Breast epithelium (tissue), 4 donors: ENCODE data around the gene DYSF. TPM values are rescaled to one million over a fixed set of nuclear protein-coding genes. Genes with fewer than 3 reads are reported as not detected.
A peak's percentile ranks its signal among the peaks of the same experiment; 100 is the strongest.

ENCODE experiments used
- DNase-seq, 2 donors: peaks; one replicate each; pipeline ENCODE4 v3.0.0-alpha.2; 2019; ENCODE audit warnings: low spot score in 2 of 2
- H3K27ac ChIP-seq, 2 donors: fragments of 200-600 bp; sonication (generic) in 1 of 2; one replicate each; pipeline ENCODE4 v1.5.1; 2016 to 2019; ENCODE audit warnings: mild to moderate bottlenecking in 1 of 2
- H3K27me3 ChIP-seq, 2 donors: fragments of 200-600 bp; sonication (generic) in 1 of 2; one replicate each; pipeline versions ENCODE4 v1.5.1 to v1.6.0; 2017 to 2019; ENCODE audit warnings: control low read depth in 1 of 2, mild to moderate bottlenecking in 1 of 2
- H3K36me3 ChIP-seq: fragments of 200-600 bp; one replicate; pipeline ENCODE4 v1.5.1; 2019
- H3K4me1 ChIP-seq, 2 donors: fragments of 200-600 bp; sonication (generic); one replicate each; pipeline ENCODE4 v1.5.1; 2016 to 2019; ENCODE audit warnings: control low read depth in 1 of 2
- H3K4me3 ChIP-seq, 3 donors: fragments of 200-600 bp; sonication (generic); 1 replicate in 2 of 3; 2 replicates in 1 of 3; pipeline ENCODE4 v1.5.1; 2016 to 2019; ENCODE audit warnings: mild to moderate bottlenecking in 3 of 3, moderate library complexity in 2 of 3
- H3K9me3 ChIP-seq, 2 donors: fragments of 200-600 bp; sonication (generic) in 1 of 2; one replicate each; pipeline ENCODE4 v1.5.1; 2016 to 2019; ENCODE audit warnings: control low read depth in 1 of 2
- POLR2A ChIP-seq: fragments of 450-650 bp; IDR thresholded peaks from one replicate; pipeline ENCODE4 v1.6.1; 2016; ENCODE audit warnings: antibody characterized with exemption, mild to moderate bottlenecking, moderate library complexity
- POLR2AphosphoS5 ChIP-seq, 3 donors: sonication (generic); formaldehyde crosslinking; IDR thresholded peaks; one replicate each; pipeline ENCODE4 v1.6.1; 2017; ENCODE audit warnings: antibody characterized with exemption in 3 of 3
- intact Hi-C: fragments of 100-400 bp; cut with DNase I; formaldehyde crosslinking; loops from one replicate; pipeline ENCODE4 v1.15.1; 2023; ENCODE audit warnings: low total_unique reads
- total RNA-seq, 3 donors: library from RNA; depleted of rRNA; stranded (reverse); fragments of >200 nt; gene quantifications; one replicate each; pipeline ENCODE4 v1.1.0, GENCODE V29; 2016
- TF ChIP-seq, protein P1 (sequence below), 3 donors: fragments of 450-650 bp; IDR thresholded peaks; one replicate each; pipeline ENCODE4 v1.5.1; 2016 to 2017; ENCODE audit warnings: antibody characterized with exemption in 3 of 3, mild to moderate bottlenecking in 3 of 3, moderate library complexity in 3 of 3

Gene DYSF
- total RNA-seq, 3 donors from 2014 or later: 3.0 to 15.7 (median 4.8) TPM

DNA sequence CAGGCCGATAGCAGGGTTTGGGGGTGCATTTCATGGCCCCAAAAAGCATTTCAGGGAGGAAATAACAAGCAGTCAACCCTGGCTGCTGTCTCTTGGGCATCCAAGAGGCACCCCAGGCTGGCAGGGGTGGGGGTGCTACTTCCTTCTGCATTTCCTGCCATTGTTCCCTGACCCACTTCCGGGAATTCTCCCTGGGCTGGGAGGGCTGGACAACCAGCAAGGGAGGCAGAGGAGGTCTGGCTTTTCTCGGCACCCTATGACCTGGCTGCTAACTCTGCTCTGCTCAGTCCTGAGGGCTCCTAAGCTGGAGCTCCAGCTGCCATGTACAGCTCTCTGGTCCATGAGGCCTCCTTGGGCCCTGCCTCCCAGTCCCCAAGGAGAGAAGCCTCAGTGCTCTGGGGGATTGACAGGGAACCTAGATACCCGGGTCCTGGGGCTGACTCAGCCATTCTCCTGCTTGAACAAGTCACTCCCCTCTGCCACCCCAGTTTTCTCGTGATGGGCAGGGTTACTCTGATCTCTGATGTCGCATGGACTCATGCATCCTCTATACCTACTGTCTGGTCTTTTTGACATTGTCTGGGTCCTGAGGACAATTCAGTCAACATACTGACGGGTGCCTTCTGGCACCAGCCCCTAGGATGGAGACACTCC, 47.2 kb downstream of the DYSF start:
- Histone ChIP-seq H3K4me3 (no peak overlapping the region), H3K9me3 (no peaks in the 10 kb centered on the region), H3K27me3 (no peaks in the 10 kb centered on the region), H3K4me1 (no peaks in the 10 kb centered on the region), H3K27ac (peak overlapping the region in 1 of 2 donors; percentile 61), H3K36me3 (no peaks in the 10 kb centered on the region)
- intact Hi-C loops: loop anchor here (10.0 kb wide), 1 partner anchor 206 kb away; no protein-coding TSS in a partner anchor
- TF ChIP-seq POLR2A (no peak), POLR2AphosphoS5 (IDR thresholded peaks at IDR 0.05) (peak in 1 of 3 donors; percentile 55)
- TF ChIP-seq, protein P1, sequence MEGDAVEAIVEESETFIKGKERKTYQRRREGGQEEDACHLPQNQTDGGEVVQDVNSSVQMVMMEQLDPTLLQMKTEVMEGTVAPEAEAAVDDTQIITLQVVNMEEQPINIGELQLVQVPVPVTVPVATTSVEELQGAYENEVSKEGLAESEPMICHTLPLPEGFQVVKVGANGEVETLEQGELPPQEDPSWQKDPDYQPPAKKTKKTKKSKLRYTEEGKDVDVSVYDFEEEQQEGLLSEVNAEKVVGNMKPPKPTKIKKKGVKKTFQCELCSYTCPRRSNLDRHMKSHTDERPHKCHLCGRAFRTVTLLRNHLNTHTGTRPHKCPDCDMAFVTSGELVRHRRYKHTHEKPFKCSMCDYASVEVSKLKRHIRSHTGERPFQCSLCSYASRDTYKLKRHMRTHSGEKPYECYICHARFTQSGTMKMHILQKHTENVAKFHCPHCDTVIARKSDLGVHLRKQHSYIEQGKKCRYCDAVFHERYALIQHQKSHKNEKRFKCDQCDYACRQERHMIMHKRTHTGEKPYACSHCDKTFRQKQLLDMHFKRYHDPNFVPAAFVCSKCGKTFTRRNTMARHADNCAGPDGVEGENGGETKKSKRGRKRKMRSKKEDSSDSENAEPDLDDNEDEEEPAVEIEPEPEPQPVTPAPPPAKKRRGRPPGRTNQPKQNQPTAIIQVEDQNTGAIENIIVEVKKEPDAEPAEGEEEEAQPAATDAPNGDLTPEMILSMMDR (IDR thresholded peaks at IDR 0.05): no peak
- DNase-seq: no peak

GRCh38 chr2:71502941-71503738, 49.8 kb downstream of the DYSF start:
- no peak for DNase-seq
- TF ChIP-seq POLR2AphosphoS5 (IDR thresholded peaks at IDR 0.05) (no peak), POLR2A (no peak)
- TF ChIP-seq, protein P1 (IDR thresholded peaks at IDR 0.05): no peak
- no peaks in the 10 kb centered on the region for H3K36me3 ChIP-seq
- no peak overlapping the region for H3K4me3 ChIP-seq
- intact Hi-C loops: loop anchor here (10.0 kb wide), 1 partner anchor 208 kb away; no protein-coding TSS in a partner anchor
- peak overlapping the region in 1 of 2 donors; percentile 72 for H3K27ac ChIP-seq
- H3K4me1 ChIP-seq: no peaks in the 10 kb centered on the region
- no peaks in the 10 kb centered on the region for H3K9me3 ChIP-seq
- no peaks in the 10 kb centered on the region for H3K27me3 ChIP-seq

DNA sequence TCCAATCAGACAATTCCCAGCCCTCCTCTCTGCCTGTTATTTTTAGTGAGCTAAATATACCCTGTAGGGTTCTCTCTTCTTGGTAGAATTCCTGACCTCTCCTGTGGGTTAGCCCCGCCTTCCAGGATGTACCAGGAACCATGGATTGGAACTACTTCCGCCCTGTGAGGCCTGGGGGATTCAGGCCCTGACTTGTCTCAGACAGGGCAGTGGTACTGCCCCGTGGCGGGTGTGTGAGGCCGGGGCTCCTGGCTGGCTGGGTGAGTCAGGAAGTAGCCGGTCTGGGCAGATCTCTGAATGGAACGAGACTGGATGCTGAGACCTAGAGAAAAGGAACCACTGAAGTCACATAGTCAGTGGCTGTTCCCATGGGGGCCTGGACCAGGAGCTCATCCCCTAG, 50.5 kb downstream of the DYSF start:
- no peak for DNase-seq
- Histone ChIP-seq H3K27ac (peak overlapping the region in 1 of 2 donors; percentile 72), H3K27me3 (no peaks in the 10 kb centered on the region), H3K4me3 (no peak overlapping the region), H3K9me3 (no peaks in the 10 kb centered on the region), H3K36me3 (no peaks in the 10 kb centered on the region), H3K4me1 (no peaks in the 10 kb centered on the region)
- TF ChIP-seq, protein P1 (IDR thresholded peaks at IDR 0.05): no peak
- TF ChIP-seq POLR2AphosphoS5 (IDR thresholded peaks at IDR 0.05): no peak
- no peak for TF ChIP-seq POLR2A
- intact Hi-C loops: loop anchor here (10.0 kb wide), 1 partner anchor 209 kb away; no protein-coding TSS in a partner anchor

- Histone ChIP-seq H3K27me3 (no peaks in the 10 kb centered on the region), H3K36me3 (no peaks in the 10 kb centered on the region), H3K4me3 (no peak overlapping the region), H3K27ac (no peak overlapping the region), H3K4me1 (no peaks in the 10 kb centered on the region), H3K9me3 (no peaks in the 10 kb centered on the region)
- no peak for DNase-seq
- intact Hi-C loops: loop anchor here (10.0 kb wide), 1 partner anchor 210 kb away; no protein-coding TSS in a partner anchor
- no peak for TF ChIP-seq POLR2AphosphoS5 (IDR thresholded peaks at IDR 0.05)
- TF ChIP-seq POLR2A: no peak
- TF ChIP-seq, protein P1 (IDR thresholded peaks at IDR 0.05): no peak
These were observed 51.2 kb downstream of the DYSF start for GRCh38 chr2:71504611-71505010.
